ENCODE measurements around the gene YY1AP1. TPM values are rescaled to one million over a fixed set of nuclear protein-coding genes. Genes with fewer than 3 reads are reported as not detected.
"Not testable (repeated sequence)": the region's sequence is repeated elsewhere in the genome, so short reads cannot be mapped to it uniquely, and the experiment has no call there.

Gene YY1AP1
- total RNA-seq, 3 donors from 2014 or later: 107 to 156 (median 155) TPM

GRCh38 chr1:155706139-155706538 lies 17.6 kb upstream of the YY1AP1 start:
- H3K27ac ChIP-seq: no peak overlapping the region
- H3K9me3 ChIP-seq: no peaks in the 10 kb centered on the region
- no peaks in the 10 kb centered on the region for H3K27me3 ChIP-seq
- TF ChIP-seq POLR2A (IDR thresholded peaks at IDR 0.05) (no peak), POLR2AphosphoS5 (IDR thresholded peaks at IDR 0.05) (no peak)
- TF ChIP-seq, protein P1, sequence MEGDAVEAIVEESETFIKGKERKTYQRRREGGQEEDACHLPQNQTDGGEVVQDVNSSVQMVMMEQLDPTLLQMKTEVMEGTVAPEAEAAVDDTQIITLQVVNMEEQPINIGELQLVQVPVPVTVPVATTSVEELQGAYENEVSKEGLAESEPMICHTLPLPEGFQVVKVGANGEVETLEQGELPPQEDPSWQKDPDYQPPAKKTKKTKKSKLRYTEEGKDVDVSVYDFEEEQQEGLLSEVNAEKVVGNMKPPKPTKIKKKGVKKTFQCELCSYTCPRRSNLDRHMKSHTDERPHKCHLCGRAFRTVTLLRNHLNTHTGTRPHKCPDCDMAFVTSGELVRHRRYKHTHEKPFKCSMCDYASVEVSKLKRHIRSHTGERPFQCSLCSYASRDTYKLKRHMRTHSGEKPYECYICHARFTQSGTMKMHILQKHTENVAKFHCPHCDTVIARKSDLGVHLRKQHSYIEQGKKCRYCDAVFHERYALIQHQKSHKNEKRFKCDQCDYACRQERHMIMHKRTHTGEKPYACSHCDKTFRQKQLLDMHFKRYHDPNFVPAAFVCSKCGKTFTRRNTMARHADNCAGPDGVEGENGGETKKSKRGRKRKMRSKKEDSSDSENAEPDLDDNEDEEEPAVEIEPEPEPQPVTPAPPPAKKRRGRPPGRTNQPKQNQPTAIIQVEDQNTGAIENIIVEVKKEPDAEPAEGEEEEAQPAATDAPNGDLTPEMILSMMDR (IDR thresholded peaks at IDR 0.05): no peak
- H3K4me1 ChIP-seq: no peaks in the 10 kb centered on the region
- no peak for DNase-seq (ENCODE audit: low spot score in 2 of 2)
- H3K36me3 ChIP-seq: no peaks in the 10 kb centered on the region
- H3K4me3 ChIP-seq: no peak overlapping the region
- intact Hi-C loops (cut with DNase I; ENCODE audit: low total_unique reads): no loop called here

GRCh38 chr1:155704414-155704813 lies 15.8 kb upstream of the YY1AP1 start:
- H3K36me3 ChIP-seq; H3K4me3 ChIP-seq; H3K9me3 ChIP-seq; DNase-seq (ENCODE audit: low spot score in 2 of 2); H3K27ac ChIP-seq; intact Hi-C loops (cut with DNase I; ENCODE audit: low total_unique reads); H3K27me3 ChIP-seq; H3K4me1 ChIP-seq: not testable (repeated sequence)

GRCh38 chr1:155703216-155703615 lies 14.6 kb upstream of the YY1AP1 start:
- DNase-seq (ENCODE audit: low spot score in 2 of 2): no peak
- no peaks in the 10 kb centered on the region for H3K4me1 ChIP-seq
- no peak for TF ChIP-seq POLR2AphosphoS5 (IDR thresholded peaks at IDR 0.05)
- TF ChIP-seq, protein P1 (IDR thresholded peaks at IDR 0.05): no peak
- TF ChIP-seq POLR2A (IDR thresholded peaks at IDR 0.05): no peak

GRCh38 chr1:155701675-155702074 lies 13.1 kb upstream of the YY1AP1 start:
- H3K36me3 ChIP-seq; DNase-seq (ENCODE audit: low spot score in 2 of 2); H3K27me3 ChIP-seq; H3K27ac ChIP-seq; intact Hi-C loops (cut with DNase I; ENCODE audit: low total_unique reads); H3K4me1 ChIP-seq; H3K4me3 ChIP-seq; H3K9me3 ChIP-seq: not testable (repeated sequence)

More at GRCh38 chr1:155703216-155703615, 14.6 kb upstream of the YY1AP1 start:
- Histone ChIP-seq H3K4me3 (no peak overlapping the region), H3K9me3 (no peaks in the 10 kb centered on the region), H3K36me3 (no peaks in the 10 kb centered on the region), H3K27me3 (no peaks in the 10 kb centered on the region), H3K27ac (no peak overlapping the region)
- intact Hi-C loops (cut with DNase I; ENCODE audit: low total_unique reads): no loop called here

GRCh38 chr1:155699062-155699461 lies 10.5 kb upstream of the YY1AP1 start:
- H3K4me1 ChIP-seq; H3K4me3 ChIP-seq; H3K27ac ChIP-seq; H3K36me3 ChIP-seq; H3K9me3 ChIP-seq; DNase-seq (ENCODE audit: low spot score in 2 of 2); intact Hi-C loops (cut with DNase I; ENCODE audit: low total_unique reads); H3K27me3 ChIP-seq: not testable (repeated sequence)

DNA sequence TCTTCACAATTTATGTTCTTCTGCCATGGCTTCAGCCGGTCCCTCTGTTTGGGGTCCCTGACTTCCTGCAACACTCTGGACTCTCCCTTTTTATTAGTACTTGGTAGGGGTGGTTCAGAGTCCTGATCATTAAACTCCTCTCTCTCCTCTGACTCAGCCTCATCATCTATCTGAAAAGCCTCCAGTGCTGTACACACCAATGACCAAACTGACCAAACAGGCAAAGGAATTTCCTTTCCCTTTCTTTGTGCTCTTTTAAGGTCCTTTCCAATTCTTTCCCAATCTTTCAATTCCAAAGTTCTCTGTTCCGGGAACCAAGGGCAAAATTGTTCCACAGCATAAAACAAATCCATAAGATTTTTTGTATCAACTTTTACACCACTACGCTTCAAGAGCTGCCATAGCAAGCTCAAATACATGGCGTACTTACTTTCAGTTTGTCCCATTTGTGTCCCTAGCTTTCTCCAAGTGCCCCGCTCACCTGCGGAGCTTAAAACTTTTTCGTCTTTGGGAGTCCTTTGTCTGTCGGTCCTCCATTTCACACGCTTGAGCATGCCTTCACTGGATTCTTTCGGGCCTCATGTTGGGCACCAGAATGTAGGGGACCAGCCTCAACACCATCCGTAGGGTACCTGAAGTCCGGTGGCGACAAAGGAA lies 9.9 kb upstream of the YY1AP1 start:
- Histone ChIP-seq H3K4me1 (peaks cover 0 to 9% of the 10 kb centered on the region in 2 donors), H3K27me3 (no peaks in the 10 kb centered on the region), H3K9me3 (no peaks in the 10 kb centered on the region), H3K27ac (no peak overlapping the region), H3K4me3 (no peak overlapping the region), H3K36me3 (no peaks in the 10 kb centered on the region)
- no peak for TF ChIP-seq POLR2A (IDR thresholded peaks at IDR 0.05)
- TF ChIP-seq POLR2AphosphoS5 (IDR thresholded peaks at IDR 0.05): no peak
- TF ChIP-seq, protein P1 (IDR thresholded peaks at IDR 0.05): no peak
- intact Hi-C loops (cut with DNase I; ENCODE audit: low total_unique reads): no loop called here
- no peak for DNase-seq (ENCODE audit: low spot score in 2 of 2)

- intact Hi-C loops (cut with DNase I; ENCODE audit: low total_unique reads); H3K27me3 ChIP-seq; H3K9me3 ChIP-seq; H3K36me3 ChIP-seq; H3K4me3 ChIP-seq; H3K27ac ChIP-seq; DNase-seq (ENCODE audit: low spot score in 2 of 2); H3K4me1 ChIP-seq: not testable (repeated sequence)
Measured at GRCh38 chr1:155697616-155698015, 9.0 kb upstream of the YY1AP1 start.
